WTC11 (cell line): ENCODE results near the gene STXBP3. TPM values are rescaled to one million over a fixed set of nuclear protein-coding genes. Genes with fewer than 3 reads are reported as not detected.

ENCODE experiments used
- ATAC-seq: fragments of 200-7000 bp; cut with Tn5 transposase; 2 replicates; pipeline ENCODE4 v1.10.0; 2021; ENCODE audit warnings: mild to moderate bottlenecking, moderate library complexity
- CTCF ChIA-PET: fragments of 300-600 bp; sonication (Branson Sonifier 250); formaldehyde crosslinking; loops from one replicate; lab custom pipeline; 2021; ENCODE audit warnings: antibody characterized with exemption; lab: Charles Lee
- POLR2A ChIA-PET: fragments of 350-600 bp; sonication (Branson Sonifier 250); formaldehyde crosslinking; loops from one replicate; lab custom pipeline; 2021; ENCODE audit warnings: antibody characterized with exemption; lab: Charles Lee
- DNase-seq: peaks from one replicate; pipeline ENCODE4 v3.0.0; 2021; ENCODE audit warnings: low spot score
- H3K27ac Mint-ChIP-seq: 2 replicates; pipeline ENCODE4 v1.8.0; 2021; ENCODE audit warnings: mixed read lengths
- H3K27me3 Mint-ChIP-seq: 2 replicates; pipeline ENCODE4 v1.8.0; 2021; ENCODE audit warnings: low read depth, mild to moderate bottlenecking, moderate library complexity, mixed read lengths
- H3K36me3 Mint-ChIP-seq: 2 replicates; pipeline ENCODE4 v1.8.0; 2021; ENCODE audit warnings: mixed read lengths
- H3K4me1 Mint-ChIP-seq: 2 replicates; pipeline ENCODE4 v1.8.0; 2022; ENCODE audit warnings: mixed read lengths
- H3K4me3 Mint-ChIP-seq: 2 replicates; pipeline ENCODE4 v1.8.0; 2021; ENCODE audit warnings: mild to moderate bottlenecking, moderate library complexity, mixed read lengths
- H3K9me3 Mint-ChIP-seq: 2 replicates; pipeline ENCODE4 v1.8.0; 2021; ENCODE audit warnings: mixed read lengths
- AR ChIP-seq: fragments of 250-450 bp; sonication (Bioruptor Pico); IDR thresholded peaks from 2 replicates; pipeline ENCODE4 v1.9.0; 2021; ENCODE audit warnings: mild to moderate bottlenecking
- CTCF ChIP-seq: fragments of 200-600 bp; IDR thresholded peaks from 2 replicates; pipeline ENCODE4 v1.8.0; 2022; ENCODE audit warnings: antibody characterized with exemption
- E2F1 ChIP-seq: sonication (generic); formaldehyde crosslinking; IDR thresholded peaks from 2 replicates; pipeline ENCODE4 v1.8.0; 2022; ENCODE audit warnings: mild to moderate bottlenecking, missing genetic modification reagents
- ERG ChIP-seq: fragments of 250-450 bp; sonication (Bioruptor Pico); IDR thresholded peaks from 2 replicates; pipeline ENCODE4 v1.8.0; 2021; ENCODE audit warnings: mild to moderate bottlenecking
- FOXJ3 ChIP-seq: sonication (generic); formaldehyde crosslinking; IDR thresholded peaks from 2 replicates; pipeline ENCODE4 v1.9.0; 2021; ENCODE audit warnings: missing genetic modification reagents, mild to moderate bottlenecking, borderline replicate concordance
- FOXP4 ChIP-seq: sonication (generic); formaldehyde crosslinking; IDR thresholded peaks from 2 replicates; pipeline ENCODE4 v1.8.0; 2022; ENCODE audit warnings: mild to moderate bottlenecking, missing genetic modification reagents
- NR2C2 ChIP-seq: sonication (generic); formaldehyde crosslinking; IDR thresholded peaks from 2 replicates; pipeline ENCODE4 v1.8.0; 2022; ENCODE audit warnings: mild to moderate bottlenecking, missing genetic modification reagents
- SMAD3 ChIP-seq: sonication (generic); formaldehyde crosslinking; IDR thresholded peaks from 2 replicates; pipeline ENCODE4 v1.8.0; 2022; ENCODE audit warnings: missing genetic modification reagents, mild to moderate bottlenecking, borderline replicate concordance
- SMAD4 ChIP-seq: sonication (generic); formaldehyde crosslinking; IDR thresholded peaks from 2 replicates; pipeline ENCODE4 v1.8.0; 2022; ENCODE audit warnings: mild to moderate bottlenecking, missing genetic modification reagents
- TCF7 ChIP-seq: sonication (generic); formaldehyde crosslinking; IDR thresholded peaks from 2 replicates; pipeline ENCODE4 v1.8.0; 2022; ENCODE audit warnings: mild to moderate bottlenecking, low read depth, missing genetic modification reagents, moderate library complexity
- USF1 ChIP-seq: sonication (generic); formaldehyde crosslinking; IDR thresholded peaks from 2 replicates; pipeline ENCODE4 v1.8.0; 2022; ENCODE audit warnings: mild to moderate bottlenecking, missing genetic modification reagents
- USF2 ChIP-seq: sonication (generic); formaldehyde crosslinking; IDR thresholded peaks from 2 replicates; pipeline ENCODE4 v1.8.1; 2023; ENCODE audit warnings: mild to moderate bottlenecking, missing genetic modification reagents, moderate library complexity
- ZNF425 ChIP-seq: fragments of 250-450 bp; sonication (Bioruptor Pico); conservative IDR thresholded peaks from 2 replicates; pipeline ENCODE4 v1.9.0; 2021; ENCODE audit warnings: mild to moderate bottlenecking
- ZNF512 ChIP-seq: sonication (generic); formaldehyde crosslinking; IDR thresholded peaks from 2 replicates; pipeline ENCODE4 v1.8.1; 2022; ENCODE audit warnings: missing genetic modification reagents, borderline replicate concordance
- total RNA-seq: library from RNA; stranded (reverse); gene quantifications from 3 replicates; pipeline ENCODE4 v1.2.3, GENCODE V29; 2021

STXBP3 gene
- total RNA-seq, 1 experiment from 2014 or later, result 26.1 TPM

GRCh38 chr1:108845991-108846390, 99.5 kb downstream of the STXBP3 start:
- DNase-seq (no peak), ATAC-seq (no peak)
- Mint-ChIP-seq H3K9me3 (no peaks in the 10 kb centered on the region), H3K27me3 (no peaks in the 10 kb centered on the region; the same call in 1 of the 2 replicates), H3K4me3 (no peak overlapping the region), H3K4me1 (peaks cover 13% of the 10 kb centered on the region), H3K27ac (no peak overlapping the region), H3K36me3 (no peaks in the 10 kb centered on the region)
- CTCF ChIA-PET, result no interaction called here
- POLR2A ChIA-PET, result no interaction called here
- TF ChIP-seq ZNF512 (CRISPR knock-in tag) (no peak), SMAD4 (CRISPR knock-in tag) (no peak), FOXJ3 (CRISPR knock-in tag) (no peak), ERG (CRISPR knock-in tag) (no peak), USF2 (CRISPR knock-in tag) (no peak), SMAD3 (CRISPR knock-in tag) (no peak), E2F1 (no peak), ZNF425 (CRISPR knock-in tag) (no peak), NR2C2 (no peak), CTCF (no peak), FOXP4 (CRISPR knock-in tag) (no peak), USF1 (CRISPR knock-in tag) (no peak), AR (CRISPR knock-in tag) (no peak), TCF7 (CRISPR knock-in tag) (no peak)
